Loucy (cell line): Measurements from ENCODE around the gene SMPX.

Experiments used
- H2AFZ ChIP-seq: fragments of 200-600 bp; sonication (generic); 2 replicates; pipeline ENCODE4 v1.6.0; 2016; ENCODE audit warnings: antibody characterized with exemption, mild to moderate bottlenecking, low read length, moderate library complexity
- H3F3A ChIP-seq: fragments of 200-600 bp; 2 replicates; pipeline ENCODE4 v1.6.0; 2016; ENCODE audit warnings: antibody characterized with exemption, low read depth, mild to moderate bottlenecking
- H3K27me3 ChIP-seq: fragments of 200-600 bp; sonication (generic); 2 replicates; pipeline ENCODE4 v1.6.1; 2014; ENCODE audit warnings: low read length, mild to moderate bottlenecking; ENCODE audit not compliant: insufficient read depth, poor library complexity, severe bottlenecking
- H3K36me3 ChIP-seq: fragments of 200-600 bp; sonication (generic); 2 replicates; pipeline ENCODE4 v1.6.1; 2016; ENCODE audit warnings: low read length; ENCODE audit not compliant: insufficient read depth
- H3K4me1 ChIP-seq: fragments of 200-600 bp; sonication (generic); 2 replicates; pipeline ENCODE4 v1.5.1; 2014; ENCODE audit warnings: low read length, mild to moderate bottlenecking; ENCODE audit not compliant: insufficient read depth, poor library complexity, severe bottlenecking
- H3K4me2 ChIP-seq: fragments of 200-600 bp; sonication (generic); 2 replicates; pipeline ENCODE4 v1.6.0; 2014; ENCODE audit warnings: antibody characterized with exemption, low read length, low read depth, mild to moderate bottlenecking; ENCODE audit not compliant: poor library complexity, severe bottlenecking
- H3K4me3 ChIP-seq: fragments of 200-600 bp; sonication (generic); 2 replicates; pipeline ENCODE4 v1.5.1; 2014; ENCODE audit warnings: low read length, mild to moderate bottlenecking, mixed read lengths; ENCODE audit not compliant: poor library complexity, severe bottlenecking
- H3K79me2 ChIP-seq: fragments of 200-600 bp; sonication (generic); 2 replicates; pipeline ENCODE4 v1.6.1; 2014; ENCODE audit warnings: low read length; ENCODE audit not compliant: insufficient read depth
- H3K9ac ChIP-seq: fragments of 200-600 bp; sonication (generic); 2 replicates; pipeline ENCODE4 v1.6.0; 2014; ENCODE audit warnings: mild to moderate bottlenecking, low read depth, low read length, moderate library complexity; ENCODE audit not compliant: poor library complexity, severe bottlenecking
- H3K9me2 ChIP-seq: fragments of 200-600 bp; sonication (generic); replicated peaks from 2 replicates; pipeline ENCODE4 v1.6.1; 2016; ENCODE audit warnings: low read depth, low read length, mixed read lengths
- H3K9me3 ChIP-seq: fragments of 200-600 bp; sonication (generic); 2 replicates; pipeline ENCODE4 v1.6.1; 2014; ENCODE audit warnings: mild to moderate bottlenecking, antibody characterized with exemption, low read length, low read depth; ENCODE audit not compliant: insufficient read depth
- H4K20me1 ChIP-seq: fragments of 200-600 bp; sonication (generic); 2 replicates; pipeline ENCODE4 v1.6.0; 2014; ENCODE audit warnings: antibody characterized with exemption, low read length, mild to moderate bottlenecking; ENCODE audit not compliant: insufficient read depth, poor library complexity, severe bottlenecking
- EZH2phosphoT487 ChIP-seq: fragments of 200-600 bp; IDR thresholded peaks from 2 replicates; pipeline ENCODE4 v1.6.1; 2018; ENCODE audit warnings: antibody characterized with exemption, mild to moderate bottlenecking, moderate library complexity, borderline replicate concordance
- TF ChIP-seq, protein P1 (sequence below): fragments of 200-600 bp; sonication (generic); conservative IDR thresholded peaks from 2 replicates; pipeline ENCODE4 v1.5.1; 2014; ENCODE audit warnings: mild to moderate bottlenecking, antibody characterized with exemption, low read length

Gene SMPX

GRCh38 chrX:21715825-21716224, 42.1 kb downstream of the SMPX start:
- Histone ChIP-seq H4K20me1 (no peaks in the 10 kb centered on the region), H3K9me2 (no peaks in the 10 kb centered on the region), H3K4me3 (no peak overlapping the region), H2AFZ (no peak overlapping the region), H3K4me2 (no peak overlapping the region), H3K9ac (no peak overlapping the region), H3K79me2 (no peaks in the 10 kb centered on the region), H3F3A (no peaks in the 10 kb centered on the region), H3K36me3 (no peaks in the 10 kb centered on the region), H3K4me1 (no peaks in the 10 kb centered on the region), H3K9me3 (no peaks in the 10 kb centered on the region), H3K27me3 (no peaks in the 10 kb centered on the region)
- no peak for TF ChIP-seq EZH2phosphoT487
- TF ChIP-seq, protein P1, sequence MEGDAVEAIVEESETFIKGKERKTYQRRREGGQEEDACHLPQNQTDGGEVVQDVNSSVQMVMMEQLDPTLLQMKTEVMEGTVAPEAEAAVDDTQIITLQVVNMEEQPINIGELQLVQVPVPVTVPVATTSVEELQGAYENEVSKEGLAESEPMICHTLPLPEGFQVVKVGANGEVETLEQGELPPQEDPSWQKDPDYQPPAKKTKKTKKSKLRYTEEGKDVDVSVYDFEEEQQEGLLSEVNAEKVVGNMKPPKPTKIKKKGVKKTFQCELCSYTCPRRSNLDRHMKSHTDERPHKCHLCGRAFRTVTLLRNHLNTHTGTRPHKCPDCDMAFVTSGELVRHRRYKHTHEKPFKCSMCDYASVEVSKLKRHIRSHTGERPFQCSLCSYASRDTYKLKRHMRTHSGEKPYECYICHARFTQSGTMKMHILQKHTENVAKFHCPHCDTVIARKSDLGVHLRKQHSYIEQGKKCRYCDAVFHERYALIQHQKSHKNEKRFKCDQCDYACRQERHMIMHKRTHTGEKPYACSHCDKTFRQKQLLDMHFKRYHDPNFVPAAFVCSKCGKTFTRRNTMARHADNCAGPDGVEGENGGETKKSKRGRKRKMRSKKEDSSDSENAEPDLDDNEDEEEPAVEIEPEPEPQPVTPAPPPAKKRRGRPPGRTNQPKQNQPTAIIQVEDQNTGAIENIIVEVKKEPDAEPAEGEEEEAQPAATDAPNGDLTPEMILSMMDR: no peak

- Histone ChIP-seq H3K36me3 (no peaks in the 10 kb centered on the region), H3K27me3 (no peaks in the 10 kb centered on the region), H4K20me1 (no peaks in the 10 kb centered on the region), H3K9me3 (no peaks in the 10 kb centered on the region), H2AFZ (no peak overlapping the region), H3K79me2 (no peaks in the 10 kb centered on the region), H3K4me1 (no peaks in the 10 kb centered on the region), H3F3A (no peaks in the 10 kb centered on the region), H3K9me2 (no peaks in the 10 kb centered on the region), H3K4me3 (no peak overlapping the region), H3K9ac (no peak overlapping the region), H3K4me2 (no peak overlapping the region)
- no peak for TF ChIP-seq EZH2phosphoT487
- TF ChIP-seq, protein P1: no peak
These were observed 42.6 kb downstream of the SMPX start for GRCh38 chrX:21715337-21715736.

DNA sequence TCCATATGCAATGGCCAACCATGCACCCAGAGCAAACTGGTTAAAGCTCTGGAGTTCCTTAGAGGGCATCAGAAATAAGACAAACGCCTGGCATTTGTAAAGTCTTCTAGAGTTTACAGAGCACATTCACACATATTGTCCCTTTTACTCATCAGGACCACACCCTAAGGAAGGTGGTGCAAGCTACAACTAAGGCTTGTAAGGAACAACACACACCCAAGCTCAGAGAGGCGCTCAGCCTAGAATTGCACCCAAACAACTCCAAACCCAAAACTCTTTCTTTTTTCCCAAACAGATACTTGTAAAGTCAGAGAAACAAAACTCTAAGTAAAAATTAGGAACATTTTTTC, 46.1 kb downstream of the SMPX start:
- Histone ChIP-seq H3K9me3 (no peaks in the 10 kb centered on the region), H3K36me3 (no peaks in the 10 kb centered on the region), H3K4me1 (no peaks in the 10 kb centered on the region), H4K20me1 (no peaks in the 10 kb centered on the region), H3K9me2 (no peaks in the 10 kb centered on the region), H3K9ac (no peak overlapping the region), H3K79me2 (no peaks in the 10 kb centered on the region), H3F3A (no peaks in the 10 kb centered on the region), H3K27me3 (no peaks in the 10 kb centered on the region), H3K4me3 (no peak overlapping the region), H3K4me2 (no peak overlapping the region), H2AFZ (no peak overlapping the region)
- TF ChIP-seq EZH2phosphoT487: no peak
- TF ChIP-seq, protein P1: no peak
